GM12864 (cell line): ENCODE measurements around the gene ZMIZ1.

ENCODE experiments used
- DNase-seq: peaks from one replicate; pipeline ENCODE4 v3.0.0-alpha.2; 2011; ENCODE audit warnings: low read depth
- H3K4me3 ChIP-seq: 2 replicates; pipeline ENCODE4 v1.5.1; 2011; ENCODE audit warnings: mild to moderate bottlenecking, low read depth, low read length, control low read depth
- CTCF ChIP-seq: IDR thresholded peaks from 2 replicates; pipeline ENCODE4 v1.5.1; 2011; ENCODE audit warnings: low read depth, mild to moderate bottlenecking, moderate library complexity, low read length, control low read depth, inconsistent platforms; ENCODE audit errors: missing control alignments

ZMIZ1 gene

DNA sequence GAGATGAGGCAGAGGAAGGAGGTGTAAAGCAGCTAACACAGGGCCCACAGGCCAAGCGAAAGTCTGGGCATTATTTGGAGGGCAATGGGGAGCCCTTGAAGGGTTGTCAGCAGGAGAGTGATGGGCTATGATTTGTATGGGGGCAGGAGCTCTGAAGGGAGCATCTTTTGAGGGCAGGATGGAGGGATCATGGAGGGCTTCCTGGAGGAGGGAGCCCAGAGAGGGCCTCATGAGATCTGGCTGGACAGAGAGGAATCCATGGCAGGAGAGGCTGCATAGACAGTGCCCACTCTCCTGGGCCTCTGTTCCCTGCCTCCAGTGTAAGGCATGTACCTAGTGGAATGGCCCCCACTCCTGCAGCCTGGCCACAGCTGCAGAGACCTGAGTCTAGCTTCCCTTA lies 141.9 kb downstream of the ZMIZ1 start:
- DNase-seq: no peak
- no peak for TF ChIP-seq CTCF
- no peak overlapping the region for H3K4me3 ChIP-seq

DNA sequence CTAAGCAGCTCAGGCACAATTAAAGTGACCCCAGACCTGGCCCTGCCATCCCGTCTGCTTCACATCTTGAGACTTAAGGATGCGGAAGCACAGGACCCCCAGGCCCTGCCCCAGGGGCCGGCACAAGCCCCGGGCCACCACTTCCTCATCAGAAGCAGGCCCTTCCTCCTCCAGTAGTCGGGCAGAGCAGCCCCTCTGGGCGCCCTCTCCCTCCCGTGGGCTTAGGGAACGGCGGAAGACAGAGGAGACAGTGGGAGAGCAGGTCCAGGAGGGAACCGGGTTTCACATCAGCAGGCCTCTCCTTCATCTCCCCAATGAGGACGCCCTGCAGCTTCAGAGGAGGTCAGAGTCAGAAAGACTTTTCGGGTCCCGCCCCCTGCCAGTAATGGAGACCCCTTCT lies 142.8 kb downstream of the ZMIZ1 start:
- no peak for DNase-seq
- TF ChIP-seq CTCF: no peak
- H3K4me3 ChIP-seq: no peak overlapping the region

- no peak for DNase-seq
Observed at GRCh38 chr10:79215531-79215930, 146.8 kb downstream of the ZMIZ1 start.

GRCh38 chr10:79219322-79219957 lies 150.7 kb downstream of the ZMIZ1 start:
- H3K4me3 ChIP-seq: no peak overlapping the region
- no peak for TF ChIP-seq CTCF
- DNase-seq: no peak

More at GRCh38 chr10:79215531-79215930, 146.8 kb downstream of the ZMIZ1 start:
- TF ChIP-seq CTCF: no peak
- no peak overlapping the region for H3K4me3 ChIP-seq

DNA sequence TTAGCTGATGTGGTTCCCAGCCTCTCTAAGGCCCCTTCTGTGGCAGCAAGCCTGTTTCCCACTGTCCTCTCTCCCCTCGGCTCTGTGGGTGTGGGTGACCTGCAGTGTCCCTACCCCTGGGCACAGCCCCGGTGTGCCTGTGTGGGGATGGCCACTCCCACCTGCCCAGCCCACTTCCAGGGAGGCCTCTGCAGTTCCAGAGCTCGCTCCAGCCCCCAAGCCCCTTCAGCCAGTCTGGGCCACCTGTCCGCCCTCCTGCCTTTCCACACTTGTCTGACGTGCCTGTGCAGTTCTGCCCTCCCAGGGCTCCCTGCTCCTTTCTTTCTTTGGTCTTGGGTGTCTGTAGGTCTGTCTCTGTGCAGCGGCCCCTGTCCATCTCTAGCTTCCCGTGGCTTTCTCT lies 151.5 kb downstream of the ZMIZ1 start:
- no peak for TF ChIP-seq CTCF
- DNase-seq: no peak
- no peak overlapping the region for H3K4me3 ChIP-seq

GRCh38 chr10:79221110-79222051 lies 152.6 kb downstream of the ZMIZ1 start:
- no peak overlapping the region for H3K4me3 ChIP-seq
- TF ChIP-seq CTCF: no peak
- no peak for DNase-seq
